AG04449 (cell line): ENCODE results near the gene IL6R.

Source experiments
- CTCF ChIA-PET: fragments of 350-600 bp; formaldehyde crosslinking; extraction: SDS; loops from one replicate; lab custom pipeline; 2021; ENCODE audit warnings: antibody characterized with exemption; lab: Yijun Ruan, JAX
- POLR2A ChIA-PET: fragments of 400-600, 350-600 bp; formaldehyde crosslinking; extraction: SDS; loops from one replicate; lab custom pipeline; 2020; ENCODE audit warnings: antibody characterized with exemption, inconsistent platforms; lab: Yijun Ruan, JAX
- DNase-seq: peaks from one replicate; pipeline ENCODE4 v3.0.0-alpha.2; 2010; ENCODE audit warnings: low read depth, low spot score
- H3K4me3 ChIP-seq: 2 replicates; pipeline ENCODE4 v1.5.1; 2011; ENCODE audit warnings: low read depth, mild to moderate bottlenecking, control low read depth, low read length
- TF ChIP-seq, protein P1 (sequence below): IDR thresholded peaks from one replicate; pipeline ENCODE4 v1.5.1; 2011; ENCODE audit warnings: mild to moderate bottlenecking, moderate library complexity, low read length, control low read depth, inconsistent platforms; ENCODE audit not compliant: insufficient read depth; ENCODE audit errors: missing control alignments

IL6R gene

GRCh38 chr1:154497026-154497806 lies 92.1 kb downstream of the IL6R start:
- ChIA-PET POLR2A (no interaction called here), CTCF (interaction anchor here (1.0 to 1.3 kb wide), 2 partner anchors 17 to 49 kb away, joined by 3 read pairs; no protein-coding TSS in a partner anchor)
- H3K4me3 ChIP-seq = no peak overlapping the region
- TF ChIP-seq, protein P1, sequence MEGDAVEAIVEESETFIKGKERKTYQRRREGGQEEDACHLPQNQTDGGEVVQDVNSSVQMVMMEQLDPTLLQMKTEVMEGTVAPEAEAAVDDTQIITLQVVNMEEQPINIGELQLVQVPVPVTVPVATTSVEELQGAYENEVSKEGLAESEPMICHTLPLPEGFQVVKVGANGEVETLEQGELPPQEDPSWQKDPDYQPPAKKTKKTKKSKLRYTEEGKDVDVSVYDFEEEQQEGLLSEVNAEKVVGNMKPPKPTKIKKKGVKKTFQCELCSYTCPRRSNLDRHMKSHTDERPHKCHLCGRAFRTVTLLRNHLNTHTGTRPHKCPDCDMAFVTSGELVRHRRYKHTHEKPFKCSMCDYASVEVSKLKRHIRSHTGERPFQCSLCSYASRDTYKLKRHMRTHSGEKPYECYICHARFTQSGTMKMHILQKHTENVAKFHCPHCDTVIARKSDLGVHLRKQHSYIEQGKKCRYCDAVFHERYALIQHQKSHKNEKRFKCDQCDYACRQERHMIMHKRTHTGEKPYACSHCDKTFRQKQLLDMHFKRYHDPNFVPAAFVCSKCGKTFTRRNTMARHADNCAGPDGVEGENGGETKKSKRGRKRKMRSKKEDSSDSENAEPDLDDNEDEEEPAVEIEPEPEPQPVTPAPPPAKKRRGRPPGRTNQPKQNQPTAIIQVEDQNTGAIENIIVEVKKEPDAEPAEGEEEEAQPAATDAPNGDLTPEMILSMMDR = no peak
- no peak for DNase-seq

DNA sequence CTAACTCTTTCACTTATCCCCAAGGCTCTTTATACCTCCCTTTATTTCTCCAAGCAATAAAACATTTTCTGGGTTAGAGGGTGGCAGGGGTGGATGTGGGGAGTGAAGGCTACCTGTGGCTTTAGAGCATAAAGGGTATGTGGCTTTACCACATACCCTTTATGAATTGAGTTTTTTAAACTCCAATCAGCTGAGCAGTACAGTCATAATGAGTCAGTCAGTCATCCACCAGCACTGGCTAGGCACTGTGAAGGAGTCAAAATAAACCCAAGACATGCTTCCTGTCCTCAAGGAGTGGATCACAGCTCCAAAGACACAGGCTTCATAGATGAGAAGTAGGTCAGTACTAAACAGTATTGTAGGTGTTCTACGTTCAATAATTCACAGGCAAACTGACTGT lies 94.3 kb downstream of the IL6R start:
- POLR2A ChIA-PET = no interaction called here
- CTCF ChIA-PET = interaction anchor here (1.2 to 3.4 kb wide), 4 partner anchors 10 to 47 kb away, joined by 3 to 21 read pairs (median 8); no protein-coding TSS in a partner anchor
- TF ChIP-seq, protein P1 = no peak
- H3K4me3 ChIP-seq = no peak overlapping the region
- DNase-seq = no peak

GRCh38 chr1:154500533-154500932 lies 95.4 kb downstream of the IL6R start:
- ChIA-PET CTCF (interaction anchor here (2.1 to 3.4 kb wide), 3 partner anchors 9 to 46 kb away, joined by 6 to 21 read pairs (median 9); no protein-coding TSS in a partner anchor), POLR2A (no interaction called here)
- TF ChIP-seq, protein P1 = no peak
- no peak overlapping the region for H3K4me3 ChIP-seq
- DNase-seq = no peak

GRCh38 chr1:154501423-154502065 lies 96.4 kb downstream of the IL6R start:
- no peak for DNase-seq
- no peak overlapping the region for H3K4me3 ChIP-seq
- POLR2A ChIA-PET = no interaction called here
- TF ChIP-seq, protein P1 = no peak
- CTCF ChIA-PET = interaction anchor here (0.6 to 3.4 kb wide), 5 partner anchors 8 to 58 kb away, joined by 3 to 21 read pairs (median 4); no protein-coding TSS in a partner anchor

- no peak for DNase-seq
- TF ChIP-seq, protein P1 = no peak
- CTCF ChIA-PET = interaction anchor here (3.4 kb wide), 1 partner anchor 21 kb away, joined by 21 read pairs; no protein-coding TSS in a partner anchor
- no peak within 1 kb of the TSS for H3K4me3 ChIP-seq
- POLR2A ChIA-PET = no interaction called here
Observed at GRCh38 chr1:154502066-154502743, 97.1 kb downstream of the IL6R start, which contains the start of the genes SHE and TDRD10. Gene SHE, minus strand, starts transcription at chr1:154502412. Its CDS starts 386 bp downstream, at chr1:154502026. Gene TDRD10, plus strand, starts transcription at chr1:154502219. Its CDS starts 4,685 bp downstream, at chr1:154506904.
